Aorta (tissue), 5 donors: Measurements from ENCODE around the gene DGUOK. TPM values are rescaled to one million over a fixed set of nuclear protein-coding genes. Genes with fewer than 3 reads are reported as not detected.

Source experiments
- ATAC-seq: fragments of 200-7000 bp; cut with Tn5 transposase; one replicate; pipeline ENCODE4 v1.9.1; 2022; ENCODE audit warnings: moderate library complexity; ENCODE audit not compliant: low FRiP score
- DNase-seq, 2 donors: peaks; one replicate each; pipeline ENCODE4 v3.0.0-alpha.2; 2020
- H3K27ac ChIP-seq, 2 donors: one replicate each; pipeline ENCODE4 v1.5.1; 2013; ENCODE audit warnings: low read length in 2 of 2, mild to moderate bottlenecking in 2 of 2, moderate library complexity in 2 of 2, control low read depth in 1 of 2, inconsistent platforms in 1 of 2, low read depth in 1 of 2
- H3K27me3 ChIP-seq, 2 donors: one replicate each; pipeline ENCODE4 v1.6.1; 2013; ENCODE audit warnings: control low read depth in 1 of 2, low read length in 1 of 2, mild to moderate bottlenecking in 1 of 2, moderate library complexity in 1 of 2; ENCODE audit not compliant: insufficient read depth in 2 of 2, control insufficient read depth in 1 of 2
- H3K36me3 ChIP-seq, 2 donors: one replicate each; pipeline ENCODE4 v1.6.1; 2013; ENCODE audit warnings: control low read depth in 1 of 2, low read length in 1 of 2, mild to moderate bottlenecking in 1 of 2; ENCODE audit not compliant: insufficient read depth in 2 of 2, control insufficient read depth in 1 of 2
- H3K4me1 ChIP-seq, 2 donors: one replicate each; pipeline ENCODE4 v1.6.1; 2013; ENCODE audit warnings: low read length in 2 of 2, control low read depth in 1 of 2, mild to moderate bottlenecking in 1 of 2, moderate library complexity in 1 of 2; ENCODE audit not compliant: insufficient read depth in 2 of 2, control insufficient read depth in 1 of 2
- H3K4me3 ChIP-seq, 2 donors: one replicate each; pipeline ENCODE4 v1.5.1; 2013; ENCODE audit warnings: low read length in 2 of 2, control low read depth in 1 of 2, mild to moderate bottlenecking in 1 of 2
- H3K9me3 ChIP-seq: one replicate; pipeline ENCODE4 v1.6.1; 2013; ENCODE audit warnings: mild to moderate bottlenecking, low read length; ENCODE audit not compliant: control insufficient read depth
- WGBS, 2 donors: extraction: QIAGEN DNeasy Blood & Tissue Kit; methylation state at CpG; one replicate each; pipeline ENCODE4 v1.1.7; 2013; 5-methylcytosine and 5-hydroxymethylcytosine counted together
- intact Hi-C, 2 donors: fragments of 100-400 bp; cut with DNase I; formaldehyde crosslinking; loops; one replicate each; pipeline versions ENCODE4 v1.14.2 to v1.15.0; 2022
- polyA plus RNA-seq, 2 donors: library from polyadenylated mRNA; stranded (reverse); fragments of 200-250 nt; gene quantifications; one replicate each; pipeline ENCODE4 v1.2.3, GENCODE V29; 2013
- total RNA-seq, 2 donors: library from RNA; stranded (reverse); fragmentation: NEBNext Ultra II Directional; extraction: Animal tissue kit (Norgen Biotek cat#: 25700); gene quantifications; one replicate each; pipeline ENCODE4 v1.2.1, GENCODE V29; 2021
- donor health status: healthy with polysubstance abuse.
- donor health status: Bipolar disorder and iron deficiency.
- donor health status: DM: no; HTN: no; CAD: no.
- donor health status: DM: no; HTN: no; CAD: no.
- donor health status: DM: yes; HTN: yes; CAD: no.

The DGUOK gene
- total and polyA plus RNA-seq, 4 donors = 47.5 to 86.7 (median 67.7) TPM

GRCh38 chr2:73904952-73905351 is 21.7 kb upstream of the DGUOK start:
- Histone ChIP-seq H3K27ac (no peak overlapping the region), H3K4me1 (no peaks in the 10 kb centered on the region), H3K36me3 (peaks cover 17 to 21% of the 10 kb centered on the region in 2 donors), H3K9me3 (no peaks in the 10 kb centered on the region), H3K4me3 (no peak overlapping the region), H3K27me3 (no peaks in the 10 kb centered on the region)
- no peak for ATAC-seq
- intact Hi-C loops = no loop called here
- no peak for DNase-seq
- 83 to 89% methylated on average over 1 of the region's 1 CpG for WGBS, 2 donors

GRCh38 chr2:73906847-73907505 is 19.7 kb upstream of the DGUOK start:
- Histone ChIP-seq H3K27me3 (no peaks in the 10 kb centered on the region), H3K4me3 (no peak overlapping the region), H3K36me3 (peaks cover 14 to 21% of the 10 kb centered on the region in 2 donors), H3K27ac (no peak overlapping the region), H3K9me3 (no peaks in the 10 kb centered on the region), H3K4me1 (no peaks in the 10 kb centered on the region)
- no peak for DNase-seq
- intact Hi-C loops = no loop called here
- WGBS, 2 donors = 56 to 64% methylated on average over 5 of the region's 5 CpGs
- ATAC-seq = no peak

GRCh38 chr2:73907840-73908452 is 18.7 kb upstream of the DGUOK start:
- DNase-seq (no peak), ATAC-seq (peak; percentile 50)
- Histone ChIP-seq H3K4me3 (no peak overlapping the region), H3K9me3 (no peaks in the 10 kb centered on the region), H3K36me3 (peaks cover 7 to 14% of the 10 kb centered on the region in 2 donors), H3K27me3 (no peaks in the 10 kb centered on the region), H3K4me1 (no peaks in the 10 kb centered on the region), H3K27ac (no peak overlapping the region)
- intact Hi-C loops = no loop called here
- WGBS, 2 donors = 60 to 68% methylated on average over 5 of the region's 5 CpGs

- no peaks in the 10 kb centered on the region for H3K4me1 ChIP-seq
- intact Hi-C loops = no loop called here
- H3K36me3 ChIP-seq = peaks cover 8 to 10% of the 10 kb centered on the region in 2 donors
- no peak overlapping the region for H3K27ac ChIP-seq
- 84 to 86% methylated on average over 10 of the region's 10 CpGs for WGBS, 2 donors
- H3K9me3 ChIP-seq = no peaks in the 10 kb centered on the region
- no peaks in the 10 kb centered on the region for H3K27me3 ChIP-seq
- no peak for DNase-seq
- no peak overlapping the region for H3K4me3 ChIP-seq
- ATAC-seq = no peak
Observed at GRCh38 chr2:73908689-73909652, 17.7 kb upstream of the DGUOK start.

- intact Hi-C loops = no loop called here
- Histone ChIP-seq H3K36me3 (peaks cover 12 to 13% of the 10 kb centered on the region in 2 donors), H3K27me3 (no peaks in the 10 kb centered on the region), H3K4me3 (no peak overlapping the region), H3K27ac (no peak overlapping the region), H3K9me3 (no peaks in the 10 kb centered on the region), H3K4me1 (no peaks in the 10 kb centered on the region)
- WGBS, 2 donors = 74 to 78% methylated on average over 6 of the region's 6 CpGs
- DNase-seq (no peak), ATAC-seq (no peak)
Observed at GRCh38 chr2:73910873-73911547, 15.7 kb upstream of the DGUOK start.

GRCh38 chr2:73911548-73912208 is 15.0 kb upstream of the DGUOK start:
- Histone ChIP-seq H3K4me3 (no peak overlapping the region), H3K27me3 (no peaks in the 10 kb centered on the region), H3K27ac (no peak overlapping the region), H3K4me1 (no peaks in the 10 kb centered on the region), H3K9me3 (no peaks in the 10 kb centered on the region), H3K36me3 (peaks cover 12 to 17% of the 10 kb centered on the region in 2 donors)
- no peak for ATAC-seq
- no peak for DNase-seq
- intact Hi-C loops = no loop called here
- WGBS, 2 donors = 78 to 79% methylated on average over 8 of the region's 8 CpGs

GRCh38 chr2:73913414-73914054 is 13.1 kb upstream of the DGUOK start:
- ATAC-seq (no peak), DNase-seq (peak in 1 of 2 donors; percentile 25)
- Histone ChIP-seq H3K27ac (no peak overlapping the region), H3K4me3 (no peak overlapping the region), H3K27me3 (no peaks in the 10 kb centered on the region), H3K9me3 (no peaks in the 10 kb centered on the region), H3K4me1 (no peaks in the 10 kb centered on the region), H3K36me3 (peaks cover 17 to 21% of the 10 kb centered on the region in 2 donors)
- 91% methylated on average over 8 of the region's 8 CpGs for WGBS, 2 donors
- intact Hi-C loops = no loop called here
